Hepatic stellate cell (primary cell): ENCODE measurements around the gene IDH2.
"Not testable (repeated sequence)": the region's sequence is repeated elsewhere in the genome, so short reads cannot be mapped to it uniquely, and the experiment has no call there.

Source experiments
- DNase-seq: peaks from one replicate; pipeline ENCODE4 v3.0.0; 2011; ENCODE audit warnings: low spot score

Gene IDH2

DNA sequence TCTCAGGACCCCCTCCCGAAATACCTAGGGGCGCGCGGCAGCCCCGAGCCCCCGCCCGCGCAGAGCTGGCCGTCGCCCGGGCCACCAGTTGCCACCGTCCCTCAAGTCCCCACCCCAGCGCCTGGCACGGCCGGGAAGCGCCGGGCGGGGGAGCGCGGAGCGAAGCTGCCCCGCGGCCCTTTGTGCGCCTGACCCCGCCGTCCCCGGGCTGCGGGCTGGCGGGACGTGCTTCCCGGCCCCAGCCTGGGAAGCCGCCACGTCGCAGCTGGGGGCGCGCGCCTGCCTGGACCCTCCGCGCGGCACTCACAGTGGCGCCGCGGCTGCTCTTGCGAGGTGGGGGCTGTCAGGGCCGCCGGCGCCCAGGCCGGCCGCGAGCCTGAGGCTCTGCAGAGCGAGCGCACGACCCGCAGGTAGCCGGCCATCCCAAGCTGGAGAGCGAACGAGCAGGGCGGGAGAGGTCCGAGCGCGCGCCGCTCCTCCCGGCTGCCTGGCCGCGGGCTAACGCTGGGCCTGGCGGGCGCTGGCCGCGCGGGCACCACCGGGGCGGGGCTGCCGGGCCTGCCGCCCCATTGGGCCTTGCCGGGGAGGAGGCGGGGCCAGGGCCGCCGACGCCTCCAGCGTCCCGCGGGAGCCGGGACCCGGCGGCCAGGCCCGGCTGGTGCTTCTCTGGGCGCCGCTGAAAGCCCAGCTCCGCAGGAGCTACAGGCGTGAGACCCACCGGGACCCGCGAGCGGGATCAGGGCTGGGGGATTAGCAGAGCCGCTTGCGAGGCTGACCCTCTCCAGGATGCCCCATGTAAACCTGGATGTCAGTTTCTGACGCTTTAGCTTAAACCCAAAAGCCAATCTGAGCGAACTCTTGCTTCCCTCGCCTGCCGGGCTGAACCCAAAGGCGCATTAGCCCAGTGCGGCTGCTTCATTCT is at the start of gene IDH2:
Gene IDH2, minus strand, starts transcription at position 500 of the 922 bp plus-strand sequence. Its CDS starts 78 bp downstream, at position 422.
- DNase-seq, result peak; percentile 91

- DNase-seq, result not testable (repeated sequence)
These were observed 48.3 kb upstream of the IDH2 start for GRCh38 chr15:90150551-90150950.

- DNase-seq, result no peak
These were observed 47.5 kb upstream of the IDH2 start for GRCh38 chr15:90149609-90150340.

- not testable (repeated sequence) for DNase-seq
These were observed 44.0 kb upstream of the IDH2 start for GRCh38 chr15:90146198-90146761.

GRCh38 chr15:90145761-90146160 is 43.5 kb upstream of the IDH2 start:
- no peak for DNase-seq

DNA sequence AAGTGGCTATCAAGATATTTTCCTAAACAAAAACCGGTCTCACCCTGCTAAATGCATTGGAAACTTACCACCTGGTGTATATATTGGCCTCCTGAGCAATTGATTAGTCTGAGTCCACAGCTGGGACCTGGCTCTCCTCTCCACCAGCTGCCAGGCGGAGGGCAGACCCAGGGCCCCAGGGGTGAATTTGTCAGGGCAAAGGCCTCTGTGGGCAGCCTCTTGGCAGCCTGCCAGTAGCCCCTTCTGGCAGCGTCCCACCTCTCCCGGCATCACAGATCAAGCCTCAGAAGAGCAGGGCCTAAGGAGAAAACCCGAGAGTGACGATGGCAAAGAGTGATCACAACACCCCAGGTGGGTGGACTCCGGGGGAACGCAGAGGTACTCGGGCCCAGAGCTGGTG is 43.0 kb upstream of the IDH2 start:
- DNase-seq, result no peak

DNA sequence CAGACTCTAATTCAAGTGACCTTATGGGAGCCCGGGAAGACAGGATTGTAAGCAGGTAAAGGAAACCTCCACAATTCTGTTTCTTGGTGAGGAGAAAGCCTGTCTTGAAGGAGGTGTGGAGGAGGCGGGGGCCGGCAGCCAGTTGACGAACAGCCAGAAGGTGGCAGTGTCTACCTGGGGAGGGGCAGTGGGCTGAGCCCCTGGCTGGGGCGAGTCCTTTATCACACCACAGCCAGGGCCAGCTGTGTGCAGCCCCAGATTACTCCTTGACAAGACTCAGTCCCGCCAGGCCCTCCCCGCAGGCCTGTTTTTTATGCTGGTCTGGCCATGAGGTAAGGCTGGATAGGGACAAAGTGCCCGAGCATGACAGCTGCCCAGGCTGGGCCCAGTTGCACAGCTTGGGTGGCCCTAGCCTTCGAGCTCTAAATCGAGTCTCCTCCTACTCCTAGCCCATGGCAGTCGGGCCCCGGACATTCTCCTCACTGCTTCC is 40.9 kb upstream of the IDH2 start:
- DNase-seq, result no peak

DNA sequence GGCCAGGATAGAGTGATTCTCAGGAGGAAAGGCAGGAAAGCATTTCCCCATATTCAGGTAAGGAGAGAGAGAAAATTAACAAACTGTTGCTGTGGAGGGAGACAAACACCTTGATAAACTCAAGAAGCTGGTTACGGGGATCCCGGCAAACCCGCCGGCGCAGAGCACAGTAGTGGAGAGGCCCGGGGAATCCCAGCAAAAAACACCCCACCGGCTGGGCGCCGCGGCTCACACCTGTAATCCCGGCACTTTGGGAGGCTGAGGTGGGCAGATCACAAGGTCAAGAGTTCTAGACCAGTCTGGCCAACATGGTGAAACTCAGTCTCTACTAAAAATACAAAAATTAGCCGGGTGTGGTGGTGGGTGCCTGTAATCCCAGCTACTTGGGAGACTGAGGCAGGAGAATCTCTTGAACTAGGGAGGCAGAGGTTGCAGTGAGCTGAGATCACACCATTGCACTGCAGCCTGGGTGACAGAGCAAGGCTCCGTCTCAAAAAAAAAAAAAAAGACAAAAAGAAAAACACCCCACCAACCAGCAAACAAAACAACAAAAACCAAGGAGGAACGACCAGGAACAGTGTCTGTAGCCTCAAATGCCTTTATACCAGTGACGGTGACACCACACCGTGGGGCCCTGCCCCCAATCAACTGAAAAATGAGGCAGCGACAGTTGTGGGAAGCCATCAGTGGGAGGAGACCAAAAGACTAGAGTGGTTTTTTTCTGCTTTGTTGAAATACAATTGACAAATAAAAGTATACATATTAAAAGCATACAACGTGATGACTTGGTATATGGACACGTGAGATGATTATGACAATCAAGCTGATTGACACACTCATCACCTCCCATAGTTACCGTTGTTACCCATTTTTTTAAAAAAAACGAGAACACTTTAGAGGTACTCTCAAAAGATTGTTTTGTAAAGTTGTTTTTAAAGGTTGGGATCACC is 40.2 kb upstream of the IDH2 start:
- DNase-seq, result no peak

DNA sequence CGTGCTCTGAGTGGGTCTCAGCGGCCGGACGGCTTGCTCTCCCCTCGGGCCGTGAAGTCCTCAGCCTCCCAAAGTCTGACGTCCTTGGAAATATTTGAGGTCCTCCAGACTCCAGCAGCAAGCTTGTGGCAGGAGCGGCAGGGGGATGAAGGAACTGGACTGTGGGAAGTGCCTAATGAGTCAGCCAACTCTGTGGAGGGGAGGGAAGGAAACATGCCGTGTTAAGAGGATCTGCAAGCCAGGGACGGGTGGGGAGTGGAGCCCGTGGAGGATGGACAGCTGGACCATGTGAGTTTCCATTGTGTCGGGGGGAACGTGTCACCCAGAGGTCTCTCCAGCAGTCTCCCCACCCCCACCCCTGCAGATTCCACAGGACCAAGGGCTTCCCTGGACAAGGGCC is 39.4 kb upstream of the IDH2 start:
- DNase-seq, result peak; percentile 72

DNA sequence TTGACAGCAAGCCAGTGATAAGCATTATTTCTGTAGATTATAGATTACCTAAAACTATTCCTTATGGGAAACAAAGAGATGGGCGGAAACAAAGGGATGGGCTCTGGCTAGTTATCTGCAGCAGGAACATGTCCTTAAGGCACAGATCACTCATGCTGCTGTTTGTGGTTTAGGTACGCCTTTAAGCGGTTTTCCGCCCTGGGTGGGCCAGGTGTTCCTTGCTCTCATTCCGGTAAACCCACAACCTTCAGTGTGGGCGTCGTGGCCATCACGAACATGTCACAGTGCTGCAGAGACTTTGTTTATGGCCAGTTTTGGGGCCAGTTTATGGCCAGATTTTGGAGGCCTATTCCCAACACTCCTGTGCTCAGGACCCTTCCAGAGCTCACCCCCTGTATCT is 37.3 kb upstream of the IDH2 start:
- DNase-seq, result not testable (repeated sequence)

DNA sequence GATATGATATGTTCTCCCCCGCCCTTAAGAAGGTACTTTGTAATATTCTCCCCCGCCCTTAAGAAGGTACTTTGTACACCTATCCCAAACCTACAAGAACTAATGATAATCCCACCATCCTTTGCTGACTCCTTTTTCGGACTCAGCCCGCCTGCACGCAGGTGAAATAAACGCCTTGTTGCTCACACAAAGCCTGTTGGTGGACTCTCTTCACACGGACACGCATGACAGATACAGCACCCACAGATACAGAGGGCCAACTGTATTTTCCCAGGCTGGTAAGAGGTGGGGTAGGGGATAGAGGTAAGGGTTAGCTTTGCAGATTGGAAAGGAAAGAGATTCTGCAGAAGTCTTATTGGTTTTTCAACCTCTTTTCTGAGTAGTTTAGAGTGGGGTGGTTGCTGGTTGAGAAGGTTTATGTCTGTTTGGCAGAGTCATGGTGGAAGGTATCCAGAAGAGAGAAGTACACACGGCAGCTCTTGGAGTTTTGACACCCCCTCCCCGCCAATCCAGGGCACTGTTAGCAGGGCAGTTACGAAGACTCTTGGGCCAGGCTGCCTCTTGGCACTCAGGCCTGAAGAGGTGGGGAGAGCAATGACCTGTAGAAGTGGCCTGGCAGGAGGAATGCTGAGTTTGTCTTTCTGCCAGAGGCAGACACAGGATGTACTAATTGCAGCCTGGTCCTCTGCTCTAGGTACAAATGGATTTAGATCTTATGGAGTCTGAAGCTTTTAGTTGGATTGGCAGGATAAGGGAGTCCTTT is 36.0 kb upstream of the IDH2 start:
- DNase-seq, result no peak

- no peak for DNase-seq
These were observed 30.2 kb upstream of the IDH2 start for GRCh38 chr15:90132437-90132836.

DNA sequence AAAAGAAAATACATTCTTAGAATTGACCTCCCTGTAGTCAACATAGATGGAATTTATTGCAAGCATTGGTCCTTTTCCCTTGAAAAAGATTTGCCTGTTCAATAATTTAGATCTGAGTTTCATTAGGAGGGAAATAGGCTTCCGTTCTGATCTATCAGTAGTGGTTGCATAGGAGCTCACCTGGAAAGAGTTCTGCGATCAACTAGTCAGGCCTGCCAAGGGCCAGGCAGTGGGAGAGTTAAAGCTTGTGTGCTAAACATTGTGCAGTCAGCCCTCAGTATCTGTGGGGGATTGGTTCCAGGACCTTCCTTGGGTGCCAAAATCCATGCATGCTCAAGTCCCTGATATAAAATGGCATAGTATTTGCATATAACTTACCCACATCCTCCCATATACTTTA is 29.6 kb upstream of the IDH2 start:
- DNase-seq, result no peak

GRCh38 chr15:90130291-90130690 is 28.0 kb upstream of the IDH2 start:
- DNase-seq, result no peak

- DNase-seq, result no peak
These were observed 24.5 kb upstream of the IDH2 start for GRCh38 chr15:90126596-90127435.

- DNase-seq, result no peak
These were observed 23.8 kb upstream of the IDH2 start for GRCh38 chr15:90126022-90126421.

DNA sequence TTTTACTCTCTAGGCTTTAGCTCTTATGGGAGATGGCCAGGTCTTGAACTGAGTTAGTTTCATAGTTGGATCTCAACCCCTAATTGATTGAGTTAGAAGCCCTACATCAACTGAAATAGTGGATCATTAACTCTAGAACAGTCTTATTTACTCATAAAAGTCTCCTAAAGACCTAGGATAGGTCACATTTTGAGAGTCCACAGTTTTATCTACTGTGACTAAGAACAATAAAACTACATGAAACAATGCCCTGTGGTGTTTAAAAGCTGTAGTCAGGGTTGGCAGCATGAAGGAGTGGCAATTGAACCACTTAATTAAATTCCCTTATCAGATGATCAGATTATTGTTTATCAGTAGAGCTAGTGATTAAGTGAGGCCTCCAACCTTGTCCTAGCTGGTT is 22.2 kb upstream of the IDH2 start:
- no peak for DNase-seq

DNA sequence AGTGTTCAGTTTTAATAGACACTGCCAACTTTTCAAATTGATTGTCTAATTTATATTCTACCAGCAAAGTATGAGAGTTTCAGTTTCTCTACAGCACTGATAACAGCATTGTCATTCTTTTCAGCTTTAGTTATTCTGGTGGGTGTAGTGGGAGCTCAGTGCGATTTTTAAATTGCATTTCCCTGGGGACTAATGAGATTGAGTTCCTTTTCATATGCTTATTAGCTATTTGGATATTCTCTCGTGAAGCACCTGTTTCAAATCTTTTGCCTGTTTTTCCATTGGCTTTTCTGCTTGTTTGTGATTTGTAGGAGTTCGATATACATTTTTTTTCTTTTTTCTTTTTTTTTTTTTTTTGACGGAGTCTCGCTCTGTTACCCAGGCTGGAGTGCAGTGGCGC is 18.8 kb upstream of the IDH2 start:
- no peak for DNase-seq

DNA sequence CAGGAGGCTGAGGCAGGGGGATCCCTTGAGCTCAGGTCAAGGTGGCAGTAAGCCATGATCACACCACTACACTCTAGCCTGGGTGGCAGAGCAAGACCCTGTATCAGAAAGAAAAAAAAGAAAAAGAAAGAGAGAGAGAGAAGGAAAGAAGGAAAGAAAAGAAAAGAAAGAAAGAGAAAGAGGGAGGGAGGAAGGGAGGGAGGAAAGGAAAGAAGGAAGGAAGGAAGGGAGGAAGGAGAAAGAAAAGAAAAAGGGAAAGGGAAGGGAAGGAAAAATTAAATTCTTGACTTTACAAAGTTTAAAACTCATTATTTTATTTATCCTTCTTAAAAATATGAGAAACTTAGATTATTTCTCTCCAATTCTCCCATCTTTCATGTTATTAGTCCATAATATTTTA is 17.1 kb upstream of the IDH2 start:
- DNase-seq, result no peak

DNA sequence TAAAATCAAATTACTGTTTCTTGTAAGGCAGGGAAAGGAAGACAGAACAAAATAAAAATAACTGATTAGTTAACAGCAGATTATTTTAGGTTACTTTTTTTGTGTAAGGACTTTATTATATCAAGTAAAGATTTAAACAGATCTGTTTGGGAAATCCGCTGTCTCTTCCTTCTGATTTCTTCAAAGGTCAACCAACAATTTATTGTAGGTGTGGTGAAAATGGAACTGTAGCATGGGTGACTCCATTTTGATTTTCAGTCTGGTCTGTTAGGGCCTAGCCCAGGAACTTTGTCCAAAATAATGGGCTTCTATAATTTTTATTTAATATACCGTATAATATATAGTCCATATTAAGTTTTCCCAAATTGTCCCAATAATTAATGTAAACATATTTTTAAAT is 13.5 kb upstream of the IDH2 start:
- DNase-seq, result no peak
